GM19193 (cell line): ENCODE data around the gene BICD2.

Experiments
- POLR2A ChIP-seq: IDR thresholded peaks from 4 replicates; pipeline ENCODE4 v1.6.1; 2011; ENCODE audit not compliant: insufficient read depth, insufficient read length; ENCODE audit errors: extremely low read depth

BICD2 gene

DNA sequence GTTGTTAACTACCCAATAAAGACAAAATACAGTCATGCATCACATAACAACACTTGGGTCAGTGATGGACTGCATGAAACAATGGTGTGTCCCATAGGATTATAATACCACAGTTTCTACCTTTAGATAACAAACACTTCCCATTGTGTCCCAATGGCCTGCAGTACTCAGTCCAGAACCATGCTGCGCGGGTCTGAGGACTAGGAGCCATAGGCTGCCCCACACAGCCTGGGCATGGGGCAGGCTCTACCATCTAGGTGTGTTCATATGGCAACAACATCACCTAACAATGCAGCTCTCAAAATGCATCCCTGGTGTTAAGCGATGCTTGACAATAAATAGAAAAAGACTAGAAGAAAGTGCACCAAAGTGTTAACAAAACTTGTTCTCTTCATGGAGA lies 101.5 kb downstream of the BICD2 start:
- no peak for TF ChIP-seq POLR2A

- no peak for TF ChIP-seq POLR2A
These were observed 102.9 kb downstream of the BICD2 start for GRCh38 chr9:92661743-92662142.
